Type B pancreatic cell (in vitro differentiated cells): ENCODE data around the gene PDE6G. TPM values are rescaled to one million over a fixed set of nuclear protein-coding genes. Genes with fewer than 3 reads are reported as not detected.
A peak's percentile ranks its signal among the peaks of the same experiment; 100 is the strongest.

Source experiments
- DNase-seq: peaks from one replicate; pipeline ENCODE4 v3.0.0; 2021; ENCODE audit warnings: mixed read lengths; ENCODE audit not compliant: unreplicated experiment; ENCODE audit errors: extremely low spot score
- H3K27ac Mint-ChIP-seq: 2 replicates; pipeline ENCODE4 v1.8.0; 2021; ENCODE audit warnings: mild to moderate bottlenecking, mixed read lengths
- H3K27me3 Mint-ChIP-seq: 2 replicates; pipeline ENCODE4 v1.8.0; 2021; ENCODE audit warnings: mixed read lengths
- H3K36me3 Mint-ChIP-seq: 2 replicates; pipeline ENCODE4 v1.8.0; 2021; ENCODE audit warnings: mixed read lengths
- H3K4me1 Mint-ChIP-seq: one replicate; pipeline ENCODE4 v1.8.0; 2021; ENCODE audit warnings: mixed read lengths; ENCODE audit not compliant: unreplicated experiment
- H3K4me3 Mint-ChIP-seq: 2 replicates; pipeline ENCODE4 v1.8.0; 2021; ENCODE audit warnings: mild to moderate bottlenecking, mixed read lengths
- H3K9me3 Mint-ChIP-seq: 2 replicates; pipeline ENCODE4 v1.8.0; 2021; ENCODE audit warnings: mixed read lengths
- total RNA-seq: library from RNA; stranded (reverse); gene quantifications from 2 replicates; pipeline ENCODE4 v1.2.1, GENCODE V29; 2021; ENCODE audit warnings: low replicate concordance
- TF ChIP-seq, protein P1 (sequence below): fragments of 200-600 bp; sonication (generic); conservative IDR thresholded peaks from 2 replicates; pipeline ENCODE4 v1.5.0; 2021; ENCODE audit warnings: antibody characterized with exemption, mild to moderate bottlenecking

The PDE6G gene
- total RNA-seq, 1 donor from 2014 or later, result 0.97 TPM

DNA sequence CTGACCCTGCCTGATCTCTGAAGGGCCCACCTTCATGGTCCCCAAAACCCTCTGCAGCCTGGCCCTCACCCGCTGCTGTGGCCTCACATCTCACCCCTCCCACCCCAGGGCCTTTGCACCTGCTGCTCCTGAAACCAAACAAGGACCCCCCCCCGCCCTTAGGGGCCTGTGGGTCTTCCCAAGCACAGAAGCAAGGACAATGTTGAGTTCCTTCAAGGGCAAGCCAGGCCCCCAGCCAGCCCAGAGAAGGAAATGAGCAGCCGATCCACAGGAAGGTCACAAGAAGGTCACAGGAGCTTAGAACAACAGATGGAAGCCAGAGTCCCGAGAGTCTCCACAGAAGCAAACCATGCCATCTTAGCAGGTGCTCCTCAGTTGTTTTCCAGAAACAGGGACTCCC is 493 bp upstream of the PDE6G start:
- Mint-ChIP-seq H3K36me3 (no peaks in the 10 kb centered on the region), H3K27ac (no peak overlapping the region), H3K4me1 (peaks cover 1% of the 10 kb centered on the region), H3K9me3 (no peaks in the 10 kb centered on the region), H3K27me3 (no peaks in the 10 kb centered on the region), H3K4me3 (no peak overlapping the region)
- no peak for DNase-seq
- TF ChIP-seq, protein P1, sequence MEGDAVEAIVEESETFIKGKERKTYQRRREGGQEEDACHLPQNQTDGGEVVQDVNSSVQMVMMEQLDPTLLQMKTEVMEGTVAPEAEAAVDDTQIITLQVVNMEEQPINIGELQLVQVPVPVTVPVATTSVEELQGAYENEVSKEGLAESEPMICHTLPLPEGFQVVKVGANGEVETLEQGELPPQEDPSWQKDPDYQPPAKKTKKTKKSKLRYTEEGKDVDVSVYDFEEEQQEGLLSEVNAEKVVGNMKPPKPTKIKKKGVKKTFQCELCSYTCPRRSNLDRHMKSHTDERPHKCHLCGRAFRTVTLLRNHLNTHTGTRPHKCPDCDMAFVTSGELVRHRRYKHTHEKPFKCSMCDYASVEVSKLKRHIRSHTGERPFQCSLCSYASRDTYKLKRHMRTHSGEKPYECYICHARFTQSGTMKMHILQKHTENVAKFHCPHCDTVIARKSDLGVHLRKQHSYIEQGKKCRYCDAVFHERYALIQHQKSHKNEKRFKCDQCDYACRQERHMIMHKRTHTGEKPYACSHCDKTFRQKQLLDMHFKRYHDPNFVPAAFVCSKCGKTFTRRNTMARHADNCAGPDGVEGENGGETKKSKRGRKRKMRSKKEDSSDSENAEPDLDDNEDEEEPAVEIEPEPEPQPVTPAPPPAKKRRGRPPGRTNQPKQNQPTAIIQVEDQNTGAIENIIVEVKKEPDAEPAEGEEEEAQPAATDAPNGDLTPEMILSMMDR, result no peak

DNA sequence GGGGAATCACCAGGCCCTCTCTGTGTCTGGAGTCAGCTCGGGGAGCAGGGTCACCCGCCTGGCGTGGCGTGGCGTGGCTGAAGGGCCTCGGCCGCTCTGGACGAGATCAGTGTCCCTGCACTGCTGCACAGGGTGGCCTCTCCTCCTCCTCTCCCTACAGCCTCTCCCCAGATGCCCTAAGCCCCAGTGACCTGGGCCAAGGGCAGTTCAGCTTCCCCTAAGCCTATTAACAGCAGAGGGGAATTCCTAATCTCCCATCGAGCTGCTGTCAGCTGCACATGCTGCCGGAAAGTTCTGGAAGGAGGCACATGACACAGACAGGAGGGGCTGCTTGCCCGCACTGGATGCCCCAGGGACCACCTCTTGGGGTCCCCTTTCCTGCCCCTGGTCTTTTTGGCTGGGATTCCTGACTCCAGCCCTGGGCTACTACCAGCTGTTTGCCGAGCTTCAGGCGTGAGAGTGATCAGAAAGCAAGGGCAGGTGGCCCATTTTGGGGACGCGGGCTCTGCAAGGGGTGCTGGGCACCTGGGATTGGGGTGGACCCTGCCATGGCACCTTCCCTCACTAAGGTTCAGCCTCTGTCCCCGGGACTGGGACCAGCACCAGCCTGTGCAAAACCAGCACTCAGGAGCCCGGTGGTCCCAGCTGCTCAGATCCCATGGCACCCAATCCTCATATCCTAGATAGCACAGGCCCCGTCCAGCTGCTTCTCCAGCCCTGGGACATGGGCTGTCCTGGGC is 794 bp downstream of the PDE6G start:
- Mint-ChIP-seq H3K4me1 (peaks cover 4% of the 10 kb centered on the region), H3K36me3 (no peaks in the 10 kb centered on the region), H3K27ac (no peak overlapping the region), H3K4me3 (no peak overlapping the region), H3K9me3 (no peaks in the 10 kb centered on the region), H3K27me3 (no peaks in the 10 kb centered on the region)
- no peak for DNase-seq
- TF ChIP-seq, protein P1, result no peak

DNA sequence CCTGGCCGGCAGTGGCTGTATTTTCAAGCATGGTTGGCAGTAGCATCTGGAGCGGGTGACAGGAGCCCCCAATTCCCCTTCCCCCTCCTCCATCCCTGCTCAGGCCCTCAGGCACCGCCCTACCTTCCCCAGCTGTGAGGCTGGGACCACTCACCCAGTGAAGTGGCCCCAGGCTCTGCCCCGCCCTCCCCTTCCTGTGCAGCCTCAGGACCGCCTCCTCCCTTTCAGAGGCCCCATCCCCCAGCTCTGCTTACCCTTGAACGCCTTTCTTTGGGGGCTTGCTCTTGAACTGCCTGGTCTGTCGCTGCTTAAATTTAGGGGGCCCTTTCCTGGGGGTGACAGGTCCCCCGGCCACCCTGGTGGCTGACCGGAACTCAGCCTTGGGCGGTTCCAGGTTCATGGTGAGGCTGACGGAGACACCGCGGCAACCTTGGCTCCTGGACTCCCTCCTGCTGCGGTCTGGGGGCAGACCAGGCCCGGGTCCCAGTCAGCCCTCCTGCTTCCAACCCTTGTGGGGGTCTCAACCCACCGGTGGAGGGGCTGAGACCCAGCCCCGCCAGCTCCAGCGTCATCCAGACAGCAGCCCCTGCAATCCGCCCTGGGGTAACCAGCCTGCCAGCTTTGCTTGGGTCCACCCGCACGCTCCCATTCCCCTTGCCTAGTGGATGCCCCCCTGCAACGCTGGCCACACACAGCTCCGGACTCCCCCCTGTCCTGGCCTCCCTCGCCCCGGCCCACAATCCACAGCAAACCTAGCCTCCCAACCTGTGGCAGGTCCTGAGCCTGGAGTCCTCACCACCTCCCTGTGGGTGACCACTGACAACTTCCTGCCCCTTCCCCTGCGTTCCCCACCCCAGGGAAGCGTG is 3.2 kb downstream of the PDE6G start:
- TF ChIP-seq, protein P1, result no peak
- Mint-ChIP-seq H3K27me3 (no peaks in the 10 kb centered on the region), H3K4me1 (peaks cover 4% of the 10 kb centered on the region), H3K36me3 (no peaks in the 10 kb centered on the region), H3K4me3 (no peak overlapping the region), H3K9me3 (no peaks in the 10 kb centered on the region), H3K27ac (no peak overlapping the region)
- no peak for DNase-seq

DNA sequence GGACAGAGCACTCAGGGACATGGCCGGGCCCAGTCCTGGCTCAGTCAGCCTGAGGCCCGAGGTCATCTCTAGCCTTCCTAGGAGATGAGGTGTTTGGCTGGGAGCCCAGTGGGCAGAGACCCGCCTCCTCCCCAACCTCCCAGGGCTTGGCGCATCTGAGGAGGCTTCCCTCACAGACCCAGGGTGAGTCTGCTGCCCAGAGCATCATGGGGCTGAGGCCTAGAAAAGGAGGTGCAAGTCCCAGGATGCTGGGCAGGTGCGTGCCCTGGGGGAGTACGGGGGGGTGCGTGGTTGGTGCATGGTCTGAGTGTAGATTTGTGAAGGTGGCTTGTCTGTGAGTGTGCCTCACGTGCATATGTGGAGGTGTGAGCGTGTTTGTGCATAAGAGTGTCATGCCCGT is 4.7 kb downstream of the PDE6G start:
- H3K27me3 Mint-ChIP-seq, result peaks cover 6% of the 10 kb centered on the region
- H3K36me3 Mint-ChIP-seq, result no peaks in the 10 kb centered on the region
- TF ChIP-seq, protein P1, result no peak
- H3K27ac Mint-ChIP-seq, result no peak overlapping the region
- no peaks in the 10 kb centered on the region for H3K9me3 Mint-ChIP-seq
- H3K4me1 Mint-ChIP-seq, result peaks cover 4% of the 10 kb centered on the region
- peak overlapping the region; percentile 60 for H3K4me3 Mint-ChIP-seq
- DNase-seq, result no peak

DNA sequence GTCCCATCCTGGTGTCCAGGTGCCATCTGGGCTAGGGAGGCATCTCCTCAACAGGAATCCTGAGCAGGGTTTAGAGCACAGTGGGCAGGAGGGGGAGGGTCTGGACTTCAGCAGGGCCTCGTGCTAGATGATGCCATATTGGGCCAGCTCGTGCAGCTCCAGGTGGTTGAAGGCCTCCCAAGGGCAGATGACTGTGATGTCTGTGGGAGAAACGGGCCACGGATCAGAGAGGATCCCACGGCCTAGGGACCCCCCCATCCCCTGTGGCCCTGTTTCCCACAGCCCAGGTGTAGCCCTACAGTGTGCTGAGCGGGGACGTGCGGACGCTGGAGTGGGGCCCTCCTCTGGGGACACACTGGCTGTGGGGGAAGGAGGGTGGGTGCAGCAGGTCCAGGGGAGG is 5.4 kb downstream of the PDE6G start:
- H3K4me1 Mint-ChIP-seq, result peaks cover 4% of the 10 kb centered on the region
- H3K27me3 Mint-ChIP-seq, result peaks cover 6% of the 10 kb centered on the region
- H3K27ac Mint-ChIP-seq, result no peak overlapping the region
- H3K4me3 Mint-ChIP-seq, result no peak overlapping the region
- no peak for DNase-seq
- H3K9me3 Mint-ChIP-seq, result no peaks in the 10 kb centered on the region
- H3K36me3 Mint-ChIP-seq, result no peaks in the 10 kb centered on the region
- TF ChIP-seq, protein P1, result no peak
